GM10248 (cell line): ENCODE results near the gene AKAP6.
A peak's percentile ranks its signal among the peaks of the same experiment; 100 is the strongest.

Experiments used
- CTCF ChIA-PET: fragments of 300-600 bp; sonication (Branson Sonifier 250); formaldehyde crosslinking; extraction: SDS; loops from one replicate; lab custom pipeline; 2021; ENCODE audit warnings: antibody characterized with exemption; lab: Yijun Ruan, JAX
- POLR2A ChIA-PET: fragments of 350-650 bp; sonication (Branson Sonifier 250); formaldehyde crosslinking; extraction: SDS; loops from one replicate; lab custom pipeline; 2020; ENCODE audit warnings: antibody characterized with exemption; lab: Yijun Ruan, JAX
- DNase-seq: peaks from one replicate; pipeline ENCODE4 v3.0.0; 2012; ENCODE audit errors: extremely low spot score
- CTCF ChIP-seq: IDR thresholded peaks from 2 replicates; pipeline ENCODE4 v1.5.1; 2012; ENCODE audit warnings: mild to moderate bottlenecking, low read depth; ENCODE audit errors: extremely low read depth, missing control alignments, control extremely low read depth

AKAP6 gene

DNA sequence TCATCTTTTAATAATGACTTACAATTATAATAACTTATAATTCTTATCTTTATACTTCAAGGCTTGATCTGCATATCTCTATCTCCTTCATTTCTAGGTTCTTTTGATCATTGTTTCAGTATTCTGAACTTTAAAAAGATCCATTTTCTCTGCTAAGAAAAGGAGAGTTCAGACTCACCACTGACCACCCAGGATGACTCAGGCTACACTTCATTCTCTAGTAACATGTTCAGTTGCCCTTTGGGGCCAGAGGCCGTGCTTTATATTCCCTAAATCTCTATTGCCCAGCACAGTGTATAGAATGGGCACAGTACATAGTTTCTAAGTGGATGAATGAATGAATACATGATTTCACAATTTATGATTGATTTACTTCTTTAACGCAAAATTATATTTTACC lies 268.7 kb downstream of the AKAP6 start:
- no peak for TF ChIP-seq CTCF
- no peak for DNase-seq
- ChIA-PET CTCF (no interaction called here), POLR2A (no interaction called here)

- ChIA-PET POLR2A (no interaction called here), CTCF (interaction anchor here (0.7 to 2.0 kb wide), 2 partner anchors 13 kb away, joined by 3 to 13 read pairs; no protein-coding TSS in a partner anchor)
- TF ChIP-seq CTCF = no peak
- DNase-seq = no peak
These were observed 272.0 kb downstream of the AKAP6 start for GRCh38 chr14:32601069-32601468.

GRCh38 chr14:32601906-32602305 lies 272.8 kb downstream of the AKAP6 start:
- ChIA-PET CTCF (interaction anchor here (1.0 to 2.0 kb wide), 4 partner anchors 11 to 1191 kb away, joined by 3 to 13 read pairs (median 4); no protein-coding TSS in a partner anchor), POLR2A (no interaction called here)
- no peak for TF ChIP-seq CTCF
- DNase-seq = no peak

GRCh38 chr14:32602699-32603098 lies 273.6 kb downstream of the AKAP6 start:
- ChIA-PET POLR2A (no interaction called here), CTCF (interaction anchor here (0.8 to 2.0 kb wide), 6 partner anchors 10 to 1190 kb away, joined by 3 to 13 read pairs (median 4); no protein-coding TSS in a partner anchor)
- no peak for TF ChIP-seq CTCF
- no peak for DNase-seq

- TF ChIP-seq CTCF = no peak
These were observed 275.0 kb downstream of the AKAP6 start for GRCh38 chr14:32603992-32604565.

DNA sequence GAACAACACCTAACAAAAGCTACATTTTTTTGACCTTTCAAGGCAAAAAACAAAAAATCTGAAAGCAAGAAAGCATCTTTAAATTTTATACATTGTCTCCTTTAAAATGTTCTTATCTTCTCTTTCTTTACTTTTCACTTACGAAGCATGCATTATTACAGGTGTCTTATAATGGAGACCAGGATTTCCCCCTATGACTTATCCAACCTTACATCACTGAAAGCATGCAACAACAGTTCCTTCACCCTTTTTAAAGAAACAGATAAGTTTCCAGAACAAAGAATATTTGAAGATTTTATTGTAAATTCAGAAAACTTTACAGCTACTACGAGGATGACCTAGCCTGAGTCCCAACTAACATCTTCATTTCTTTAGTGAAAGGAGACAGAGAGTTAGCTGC lies 277.2 kb downstream of the AKAP6 start:
- POLR2A ChIA-PET = no interaction called here
- CTCF ChIA-PET = interaction anchor here (0.9 to 1.9 kb wide), 3 partner anchors 11 to 1492 kb away, joined by 3 to 6 read pairs (median 3); no protein-coding TSS in a partner anchor
- TF ChIP-seq CTCF = no peak
- DNase-seq = peak; percentile 8

More at GRCh38 chr14:32603992-32604565, 275.0 kb downstream of the AKAP6 start:
- POLR2A ChIA-PET = no interaction called here
- CTCF ChIA-PET = no interaction called here
- DNase-seq = peak; percentile 13

- no peak for DNase-seq
- CTCF ChIA-PET = interaction anchor here (1.9 kb wide), 1 partner anchor 31 kb away, joined by 6 read pairs; no protein-coding TSS in a partner anchor
- TF ChIP-seq CTCF = no peak
- POLR2A ChIA-PET = no interaction called here
These were observed 278.3 kb downstream of the AKAP6 start for GRCh38 chr14:32607399-32607798.
